ENCODE results near the gene LRRC14B. TPM values are rescaled to one million over a fixed set of nuclear protein-coding genes. Genes with fewer than 3 reads are reported as not detected.

The LRRC14B gene
- polyA plus RNA-seq (2013, experiment 1 of 2; ENCODE audit: insufficient read length) = not detected
- not detected for polyA plus RNA-seq (2013, experiment 2 of 2; ENCODE audit: insufficient read length)

DNA sequence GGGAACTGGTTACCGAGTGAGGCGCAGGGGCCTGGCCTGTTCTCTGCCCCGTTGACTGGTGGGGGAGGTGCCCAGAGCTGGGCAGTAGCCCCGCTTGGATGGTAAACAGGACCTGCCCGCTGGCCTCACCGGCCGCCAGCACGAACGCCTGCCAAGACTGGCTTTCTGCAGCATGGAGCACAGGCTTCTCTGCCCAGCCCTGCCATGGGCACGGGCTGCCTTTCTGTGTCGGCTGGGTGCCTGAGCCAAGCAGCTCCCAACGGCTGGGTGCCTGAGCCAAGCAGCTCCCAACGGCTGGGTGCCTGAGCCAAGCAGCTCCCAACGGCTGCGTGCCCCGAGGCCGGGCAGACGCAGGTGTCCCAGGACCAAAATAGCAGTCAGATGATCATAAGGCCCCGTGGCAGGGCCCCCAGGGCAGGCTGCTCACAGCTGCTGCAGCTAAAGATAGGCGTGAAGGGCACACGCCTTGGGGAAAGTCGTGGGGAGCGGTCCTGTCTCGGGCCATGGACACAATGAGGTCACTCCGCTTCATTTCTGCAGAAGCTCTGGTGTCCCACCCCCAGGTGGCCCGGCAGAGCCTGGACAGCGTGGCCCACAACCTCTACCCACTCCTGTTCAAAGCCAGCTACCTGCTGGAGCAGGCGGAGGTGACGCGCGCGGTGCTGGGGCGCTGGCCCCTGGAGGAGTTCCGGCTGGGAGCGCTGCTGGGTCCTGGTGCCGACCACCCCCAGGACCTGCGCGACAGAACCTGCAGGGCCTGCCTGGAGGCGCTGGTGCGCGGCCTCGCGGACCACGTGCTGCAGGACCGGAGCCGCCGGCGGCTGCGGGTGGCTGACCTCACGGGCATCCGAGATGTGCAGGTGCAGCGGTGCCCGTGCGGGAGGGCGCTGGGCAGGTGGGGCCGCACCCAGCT is at the start of gene LRRC14B:
Gene LRRC14B, plus strand, starts transcription at position 460 of the 913 bp plus-strand sequence. Its CDS starts 44 bp downstream, at position 504.
- DNase-seq = no peak

DNA sequence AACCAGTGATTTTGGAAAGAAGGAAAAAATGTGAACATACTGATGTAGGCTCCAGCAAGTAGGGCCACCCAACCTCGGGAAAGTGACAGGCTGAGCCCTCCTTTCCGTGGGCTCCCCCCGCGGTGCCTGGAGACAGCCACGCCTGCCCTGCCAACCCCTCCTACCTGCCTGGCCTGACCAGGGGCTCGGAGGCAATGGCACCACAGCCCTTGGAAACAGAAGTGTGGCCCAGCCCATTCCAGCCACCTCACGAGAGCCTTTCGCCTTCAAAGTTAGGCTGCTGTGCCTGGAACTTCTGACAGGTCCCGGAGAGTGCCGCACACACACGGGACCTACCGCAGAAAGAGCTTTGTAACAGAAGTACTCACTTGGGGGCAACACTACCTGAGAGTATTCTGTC is 49.5 kb upstream of the LRRC14B start:
- no peak for DNase-seq

DNA sequence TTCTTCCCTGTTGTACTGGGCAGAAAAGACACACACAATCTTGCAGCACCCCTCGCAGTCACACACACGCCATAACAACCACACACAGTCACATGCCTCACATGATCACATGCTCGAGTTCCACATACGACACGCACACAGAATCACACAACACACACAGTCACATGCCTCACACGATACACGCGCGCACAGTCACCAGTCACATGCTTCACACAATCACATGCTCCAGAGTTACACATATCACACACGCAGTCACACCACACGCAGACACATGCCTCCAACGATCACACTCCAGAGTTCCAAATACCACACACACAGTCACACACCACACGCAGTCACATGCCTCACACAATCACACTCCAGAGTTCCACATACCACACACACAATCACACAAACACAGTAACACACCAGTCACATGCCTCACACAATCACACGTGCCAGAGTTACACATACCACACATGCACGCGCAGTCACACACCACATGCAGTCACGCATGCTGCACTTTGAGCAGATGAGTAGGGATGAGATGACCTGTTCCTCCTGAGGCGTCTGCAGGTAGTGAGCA is 49.0 kb upstream of the LRRC14B start:
- no peak for DNase-seq

DNA sequence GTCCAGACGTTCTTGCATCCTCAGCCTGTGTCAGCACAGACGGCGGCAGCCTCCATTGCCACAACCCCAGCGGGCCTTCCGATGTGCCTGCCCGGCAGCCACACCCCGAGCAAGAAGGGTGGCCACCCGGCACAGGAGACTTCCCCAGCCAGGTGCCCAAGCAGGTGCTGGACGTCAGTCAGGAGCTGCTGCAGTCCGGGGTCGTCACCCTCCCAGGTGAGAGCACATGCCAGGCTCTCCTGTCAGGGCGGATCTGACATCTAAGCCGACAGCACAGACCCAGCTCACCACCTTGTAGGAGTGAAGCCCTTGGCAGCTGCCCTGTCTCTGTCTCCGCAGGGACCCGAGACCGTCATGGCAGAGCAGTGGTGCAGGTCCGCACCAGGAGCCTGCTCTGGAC is 48.3 kb upstream of the LRRC14B start:
- DNase-seq = no peak

GRCh38 chr5:144941-145340 is 46.4 kb upstream of the LRRC14B start:
- no peak for DNase-seq

DNA sequence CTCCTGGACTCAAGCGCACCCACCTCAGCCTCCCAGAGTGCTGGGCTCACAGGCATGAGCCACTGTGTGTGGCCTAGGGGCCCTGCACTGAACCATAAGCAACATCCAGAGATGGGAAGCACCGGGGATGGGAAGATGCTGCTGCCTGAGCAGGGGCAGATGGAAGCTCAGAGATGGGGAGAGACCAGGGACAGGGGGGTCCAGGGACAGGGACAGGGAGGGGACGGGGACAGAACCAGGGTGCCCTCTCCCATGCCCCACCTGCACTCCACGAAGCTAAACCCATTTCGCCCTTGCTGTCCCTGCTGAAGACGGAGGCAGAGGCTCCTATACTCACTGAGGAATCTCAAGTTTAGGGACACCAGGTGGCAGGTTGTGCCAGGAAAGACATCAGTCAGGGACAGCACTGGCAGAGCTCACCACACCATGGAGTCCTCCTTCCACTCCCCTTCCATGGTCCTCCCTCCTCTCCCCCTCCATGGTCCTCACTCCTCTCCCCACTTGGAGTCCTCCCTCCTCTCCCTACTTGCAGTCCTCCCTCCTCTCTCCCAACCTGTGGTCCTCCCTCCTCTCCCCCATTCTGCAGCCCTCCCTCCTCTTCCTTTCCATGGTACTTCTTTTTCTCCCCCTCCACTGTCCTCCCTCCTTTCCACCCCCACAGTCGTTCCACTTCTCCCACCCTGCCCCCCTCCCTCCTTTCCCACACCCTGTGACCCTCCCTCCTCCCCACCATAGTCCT is 45.5 kb upstream of the LRRC14B start:
- DNase-seq = no peak

- DNase-seq = no peak
Measured at GRCh38 chr5:147751-148150, 43.5 kb upstream of the LRRC14B start.

DNA sequence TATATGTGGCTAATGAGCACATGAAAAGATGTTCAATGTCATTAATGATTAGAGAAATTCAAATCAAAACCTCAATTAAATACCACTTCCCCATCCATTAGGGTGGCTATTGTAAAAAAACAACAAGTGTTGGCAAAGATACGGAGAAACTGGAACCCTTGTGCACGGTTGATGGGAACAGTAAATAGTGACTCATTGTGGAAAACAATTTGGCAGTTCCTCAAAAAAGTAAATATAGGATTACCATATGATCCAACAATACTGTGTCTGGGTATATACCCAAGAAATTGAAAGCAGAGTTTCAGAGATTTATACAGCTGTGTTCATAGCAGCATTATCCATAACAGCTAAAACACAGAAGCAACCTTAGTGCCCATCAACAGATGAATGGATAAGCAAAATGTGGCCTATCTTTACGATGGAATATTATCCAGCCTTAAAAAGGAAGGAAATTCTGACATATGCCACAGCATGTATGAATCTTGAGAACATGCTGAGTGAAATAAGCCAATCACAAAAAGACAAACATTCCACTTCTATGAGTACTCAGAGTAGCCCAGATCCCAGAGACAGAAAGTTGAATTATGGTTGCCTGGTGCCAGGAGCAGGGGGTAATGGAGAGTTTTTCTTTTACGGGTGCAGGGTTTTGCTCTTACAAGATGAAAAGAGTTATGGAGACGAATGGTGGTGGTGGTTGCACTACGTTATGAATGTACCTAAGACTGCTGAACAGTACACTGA is 41.4 kb upstream of the LRRC14B start:
- peak; percentile 57 for DNase-seq

GRCh38 chr5:150746-151145 is 40.5 kb upstream of the LRRC14B start:
- DNase-seq = no peak

- DNase-seq = no peak
Measured at GRCh38 chr5:152077-152476, 39.2 kb upstream of the LRRC14B start.

DNA sequence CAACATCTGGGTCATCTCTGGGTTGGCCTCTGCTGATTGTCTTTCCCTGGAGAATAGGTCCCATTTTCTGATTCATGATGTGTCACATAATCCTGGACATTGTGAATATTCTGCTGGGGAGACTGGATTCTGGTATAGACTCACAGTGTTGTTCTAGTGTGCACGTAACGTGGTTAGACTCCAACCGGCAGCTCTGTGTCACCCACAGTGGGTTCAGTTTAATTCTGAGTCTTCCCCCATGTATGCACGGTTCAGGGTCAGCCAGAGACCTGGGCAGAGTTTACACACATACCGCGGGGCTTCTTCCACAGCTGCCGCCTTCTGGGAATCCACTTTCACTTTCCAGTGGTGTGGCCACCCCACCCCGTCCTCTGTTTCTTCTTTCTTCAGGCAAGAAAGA is 38.0 kb upstream of the LRRC14B start:
- DNase-seq = peak; percentile 76

- no peak for DNase-seq
Measured at GRCh38 chr5:154236-154635, 37.1 kb upstream of the LRRC14B start.

GRCh38 chr5:154826-155225 is 36.5 kb upstream of the LRRC14B start:
- DNase-seq = no peak

GRCh38 chr5:155651-156410 is 35.5 kb upstream of the LRRC14B start:
- DNase-seq = no peak

DNA sequence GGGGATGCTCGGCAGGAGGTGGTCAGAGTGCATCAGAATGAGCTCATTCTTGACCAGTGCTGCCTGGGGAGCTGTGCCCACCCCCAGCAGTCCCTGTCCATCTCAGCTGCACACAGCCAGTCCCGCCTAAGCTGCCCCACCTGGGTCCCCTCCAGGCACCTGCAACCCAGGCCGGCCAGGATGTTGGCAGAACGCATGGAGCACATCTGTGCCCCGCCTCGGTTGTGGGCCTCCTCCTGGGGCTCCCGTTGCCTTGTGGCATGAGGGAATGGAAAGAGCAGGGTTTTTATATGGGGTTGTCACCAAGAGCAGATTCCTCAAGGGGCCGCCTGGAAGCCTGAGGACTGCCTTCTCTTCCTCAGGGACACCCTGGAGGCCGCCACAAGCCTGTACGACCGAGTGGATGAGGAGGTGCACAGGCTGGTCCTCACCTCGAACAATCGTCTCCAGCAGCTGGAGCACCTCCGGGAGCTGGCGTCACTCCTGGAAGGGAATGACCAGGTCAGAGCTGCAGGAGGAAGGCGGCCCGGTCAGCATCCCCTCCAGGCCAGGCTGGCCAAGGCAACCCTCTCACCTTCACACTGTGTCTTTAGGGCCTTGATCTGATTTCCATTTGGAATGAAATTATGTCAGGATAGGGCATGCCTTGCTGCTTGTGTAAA is 34.8 kb upstream of the LRRC14B start:
- DNase-seq = no peak

GRCh38 chr5:157126-157715 is 34.1 kb upstream of the LRRC14B start:
- DNase-seq = no peak

- DNase-seq = no peak
Measured at GRCh38 chr5:157801-158200, 33.5 kb upstream of the LRRC14B start.

DNA sequence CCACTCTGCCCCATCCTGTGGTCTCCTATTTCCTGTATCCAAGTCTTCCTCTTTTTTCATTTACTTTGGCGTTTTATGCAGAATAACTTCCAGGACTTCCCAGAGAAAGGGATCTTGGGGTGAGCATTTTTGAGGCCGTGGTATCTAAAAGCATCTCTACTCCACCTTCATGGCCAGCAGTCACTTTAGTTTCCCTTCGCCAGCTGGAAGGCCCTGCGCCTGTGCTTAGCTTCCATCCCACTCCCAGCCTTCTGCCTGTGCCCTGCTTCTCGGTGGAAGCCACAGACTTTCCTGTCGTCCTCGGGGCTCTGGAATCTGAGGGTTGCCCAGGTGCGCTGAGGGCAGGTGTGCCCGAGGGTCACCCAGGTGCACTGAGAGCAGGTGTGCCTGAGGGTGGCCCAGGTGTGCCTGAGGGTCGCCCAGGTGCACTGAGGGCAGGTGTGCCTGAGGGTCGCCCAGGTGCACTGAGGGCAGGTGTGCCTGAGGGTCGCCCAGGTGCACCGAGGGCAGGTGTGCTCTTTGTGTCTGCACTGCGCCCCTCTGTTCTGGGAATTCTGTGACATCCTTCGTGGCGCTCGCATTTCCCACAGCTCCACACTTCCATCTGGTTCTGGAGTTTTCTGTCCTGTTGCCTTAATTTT is 32.4 kb upstream of the LRRC14B start:
- no peak for DNase-seq

GRCh38 chr5:159448-160172 is 31.7 kb upstream of the LRRC14B start:
- peak; percentile 69 for DNase-seq

- DNase-seq = peak; percentile 37
Measured at GRCh38 chr5:160173-160510, 31.2 kb upstream of the LRRC14B start.

Data from fibroblast of skin of back (primary cell).